T-helper 1 cell treated with Interleukin-12 subunit alpha and Interleukin-12 subunit beta and Interleukin-4 antibody, amounts not matched to agents 30 μg/mL and 1 μg/mL, for 36 hours (primary cell): Measurements from ENCODE around the gene TRPC4AP.
A peak's percentile ranks its signal among the peaks of the same experiment; 100 is the strongest.

Source experiments
- H3K27ac Mint-ChIP-seq: one replicate; pipeline ENCODE4 v1.8.0; 2021; ENCODE audit warnings: mild to moderate bottlenecking, mixed read lengths
- H3K27me3 Mint-ChIP-seq: one replicate; pipeline ENCODE4 v1.8.0; 2021; ENCODE audit warnings: low read depth, mixed read lengths
- H3K36me3 Mint-ChIP-seq: one replicate; pipeline ENCODE4 v1.8.0; 2021; ENCODE audit warnings: low read depth, mixed read lengths
- H3K4me1 Mint-ChIP-seq: one replicate; pipeline ENCODE4 v1.8.0; 2021; ENCODE audit warnings: low read depth, mixed read lengths
- H3K4me3 Mint-ChIP-seq: one replicate; pipeline ENCODE4 v1.8.0; 2021; ENCODE audit warnings: mild to moderate bottlenecking, moderate library complexity, mixed read lengths
- H3K9me3 Mint-ChIP-seq: one replicate; pipeline ENCODE4 v1.8.0; 2021; ENCODE audit warnings: mixed read lengths

The TRPC4AP gene

GRCh38 chr20:35008411-35009342, 83.9 kb downstream of the TRPC4AP start:
- peaks cover 3% of the 10 kb centered on the region for H3K4me1 Mint-ChIP-seq
- no peak overlapping the region for H3K27ac Mint-ChIP-seq
- no peaks in the 10 kb centered on the region for H3K27me3 Mint-ChIP-seq
- H3K36me3 Mint-ChIP-seq, result peaks cover 33% of the 10 kb centered on the region
- H3K4me3 Mint-ChIP-seq, result no peak overlapping the region
- no peaks in the 10 kb centered on the region for H3K9me3 Mint-ChIP-seq

DNA sequence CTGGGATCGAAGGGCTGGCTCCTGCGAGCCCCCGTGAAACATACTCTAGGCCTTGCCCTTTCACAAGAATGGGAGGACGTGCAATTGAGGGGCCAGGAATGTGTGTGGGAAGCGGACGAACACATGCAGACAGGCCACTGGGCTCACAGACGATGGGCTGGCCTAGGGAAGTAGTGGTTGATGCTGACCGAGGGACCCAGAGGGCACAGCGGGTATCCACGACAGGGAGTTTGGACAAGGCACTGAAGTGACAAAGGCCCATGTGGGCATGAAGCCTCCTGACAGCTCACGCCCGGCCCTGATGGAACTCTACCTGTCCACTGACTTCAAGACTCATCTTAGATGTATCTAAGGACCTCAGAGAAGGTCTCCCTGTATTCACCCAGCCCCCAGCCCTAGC, 84.7 kb downstream of the TRPC4AP start:
- H3K36me3 Mint-ChIP-seq, result peaks cover 33% of the 10 kb centered on the region
- no peak overlapping the region for H3K4me3 Mint-ChIP-seq
- no peak overlapping the region for H3K27ac Mint-ChIP-seq
- H3K4me1 Mint-ChIP-seq, result peaks cover 3% of the 10 kb centered on the region
- H3K27me3 Mint-ChIP-seq, result no peaks in the 10 kb centered on the region
- H3K9me3 Mint-ChIP-seq, result no peaks in the 10 kb centered on the region

GRCh38 chr20:35007413-35007812, 85.2 kb downstream of the TRPC4AP start:
- Mint-ChIP-seq H3K4me1 (peaks cover 3% of the 10 kb centered on the region), H3K4me3 (no peak overlapping the region), H3K36me3 (peaks cover 33% of the 10 kb centered on the region), H3K27ac (no peak overlapping the region), H3K27me3 (no peaks in the 10 kb centered on the region), H3K9me3 (no peaks in the 10 kb centered on the region)

- H3K27me3 Mint-ChIP-seq, result no peaks in the 10 kb centered on the region
- no peak overlapping the region for H3K27ac Mint-ChIP-seq
- H3K36me3 Mint-ChIP-seq, result peaks cover 30% of the 10 kb centered on the region
- no peaks in the 10 kb centered on the region for H3K9me3 Mint-ChIP-seq
- no peak overlapping the region for H3K4me3 Mint-ChIP-seq
- H3K4me1 Mint-ChIP-seq, result peaks cover 3% of the 10 kb centered on the region
Observed at GRCh38 chr20:35006531-35006971, 86.1 kb downstream of the TRPC4AP start.

GRCh38 chr20:35006009-35006408, 86.6 kb downstream of the TRPC4AP start:
- peaks cover 3% of the 10 kb centered on the region for H3K4me1 Mint-ChIP-seq

GRCh38 chr20:35005463-35005961, 87.1 kb downstream of the TRPC4AP start:
- Mint-ChIP-seq H3K9me3 (no peaks in the 10 kb centered on the region), H3K36me3 (peaks cover 25% of the 10 kb centered on the region), H3K27me3 (no peaks in the 10 kb centered on the region), H3K4me3 (no peak overlapping the region), H3K4me1 (peaks cover 1% of the 10 kb centered on the region), H3K27ac (no peak overlapping the region)

More at GRCh38 chr20:35006009-35006408, 86.6 kb downstream of the TRPC4AP start:
- H3K4me3 Mint-ChIP-seq, result no peak overlapping the region
- no peak overlapping the region for H3K27ac Mint-ChIP-seq
- H3K36me3 Mint-ChIP-seq, result peaks cover 27% of the 10 kb centered on the region
- no peaks in the 10 kb centered on the region for H3K27me3 Mint-ChIP-seq
- H3K9me3 Mint-ChIP-seq, result no peaks in the 10 kb centered on the region

GRCh38 chr20:35004749-35005462, 87.7 kb downstream of the TRPC4AP start:
- Mint-ChIP-seq H3K9me3 (no peaks in the 10 kb centered on the region), H3K27ac (no peak overlapping the region), H3K4me1 (no peaks in the 10 kb centered on the region), H3K36me3 (peaks cover 21% of the 10 kb centered on the region), H3K4me3 (no peak overlapping the region), H3K27me3 (no peaks in the 10 kb centered on the region)

GRCh38 chr20:35004051-35004725, 88.4 kb downstream of the TRPC4AP start:
- no peaks in the 10 kb centered on the region for H3K4me1 Mint-ChIP-seq
- peak overlapping the region; percentile 49 for H3K27ac Mint-ChIP-seq
- H3K27me3 Mint-ChIP-seq, result no peaks in the 10 kb centered on the region
- peaks cover 22% of the 10 kb centered on the region for H3K36me3 Mint-ChIP-seq
- no peaks in the 10 kb centered on the region for H3K9me3 Mint-ChIP-seq
- H3K4me3 Mint-ChIP-seq, result no peak overlapping the region

GRCh38 chr20:35003211-35004031, 89.2 kb downstream of the TRPC4AP start:
- H3K4me1 Mint-ChIP-seq, result no peaks in the 10 kb centered on the region
- peaks cover 18% of the 10 kb centered on the region for H3K36me3 Mint-ChIP-seq
- H3K9me3 Mint-ChIP-seq, result no peaks in the 10 kb centered on the region
- peak overlapping the region; percentile 49 for H3K27ac Mint-ChIP-seq
- H3K4me3 Mint-ChIP-seq, result no peak overlapping the region
- H3K27me3 Mint-ChIP-seq, result no peaks in the 10 kb centered on the region

GRCh38 chr20:35002426-35003210, 90.0 kb downstream of the TRPC4AP start:
- H3K36me3 Mint-ChIP-seq, result peaks cover 19% of the 10 kb centered on the region
- no peaks in the 10 kb centered on the region for H3K9me3 Mint-ChIP-seq
- no peak overlapping the region for H3K4me3 Mint-ChIP-seq
- H3K27me3 Mint-ChIP-seq, result no peaks in the 10 kb centered on the region
- no peaks in the 10 kb centered on the region for H3K4me1 Mint-ChIP-seq
- no peak overlapping the region for H3K27ac Mint-ChIP-seq

DNA sequence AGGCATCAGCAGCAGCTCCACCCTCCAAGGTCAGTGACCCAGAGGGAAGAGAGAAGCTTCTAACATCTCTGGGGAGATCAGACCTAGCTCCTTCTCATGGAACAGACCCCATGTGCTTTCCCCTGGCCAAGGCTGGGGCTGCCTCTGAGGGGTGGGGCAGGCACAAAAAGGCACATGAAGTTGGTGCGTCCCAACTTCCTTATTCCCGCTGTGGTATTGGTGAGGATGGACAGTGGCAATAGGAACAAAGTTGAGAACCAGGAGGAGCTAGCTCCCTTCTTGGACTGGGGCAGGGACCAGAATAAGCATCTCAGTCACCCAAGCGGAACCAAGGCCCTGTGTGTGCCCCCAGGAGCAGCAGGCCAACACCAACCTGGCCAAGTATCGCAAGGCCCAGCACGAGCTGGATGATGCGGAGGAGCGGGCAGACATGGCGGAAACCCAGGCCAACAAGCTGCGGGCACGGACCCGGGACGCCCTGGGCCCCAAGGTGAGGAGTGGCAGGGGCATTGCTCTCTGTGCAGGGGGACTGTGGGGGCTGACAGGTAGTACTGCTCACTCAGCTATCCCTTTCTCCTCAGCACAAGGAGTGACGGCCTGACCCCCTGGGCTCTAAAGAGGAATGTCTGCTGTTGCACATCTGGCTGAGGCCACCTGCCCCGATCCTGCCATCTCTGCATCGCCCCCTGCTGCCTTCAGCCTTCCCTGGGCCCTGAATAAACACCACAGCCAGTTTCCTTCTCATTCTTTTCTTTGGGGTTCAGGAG, 90.8 kb downstream of the TRPC4AP start:
- H3K9me3 Mint-ChIP-seq, result no peaks in the 10 kb centered on the region

GRCh38 chr20:35000922-35001595, 91.5 kb downstream of the TRPC4AP start:
- no peak overlapping the region for H3K27ac Mint-ChIP-seq
- H3K4me1 Mint-ChIP-seq, result no peaks in the 10 kb centered on the region
- H3K9me3 Mint-ChIP-seq, result no peaks in the 10 kb centered on the region
- H3K36me3 Mint-ChIP-seq, result peaks cover 17% of the 10 kb centered on the region
- H3K4me3 Mint-ChIP-seq, result no peak overlapping the region
- no peaks in the 10 kb centered on the region for H3K27me3 Mint-ChIP-seq

More for the DNA sequence above, 90.8 kb downstream of the TRPC4AP start:
- Mint-ChIP-seq H3K4me3 (no peak overlapping the region), H3K4me1 (no peaks in the 10 kb centered on the region), H3K27ac (no peak overlapping the region), H3K27me3 (no peaks in the 10 kb centered on the region), H3K36me3 (peaks cover 17% of the 10 kb centered on the region)
